Measurements from ENCODE around the gene OVAAL. TPM values are rescaled to one million over a fixed set of nuclear protein-coding genes. Genes with fewer than 3 reads are reported as not detected.

The OVAAL gene
- polyA plus RNA-seq, 3 donors from 2014 or later, result not detected

DNA sequence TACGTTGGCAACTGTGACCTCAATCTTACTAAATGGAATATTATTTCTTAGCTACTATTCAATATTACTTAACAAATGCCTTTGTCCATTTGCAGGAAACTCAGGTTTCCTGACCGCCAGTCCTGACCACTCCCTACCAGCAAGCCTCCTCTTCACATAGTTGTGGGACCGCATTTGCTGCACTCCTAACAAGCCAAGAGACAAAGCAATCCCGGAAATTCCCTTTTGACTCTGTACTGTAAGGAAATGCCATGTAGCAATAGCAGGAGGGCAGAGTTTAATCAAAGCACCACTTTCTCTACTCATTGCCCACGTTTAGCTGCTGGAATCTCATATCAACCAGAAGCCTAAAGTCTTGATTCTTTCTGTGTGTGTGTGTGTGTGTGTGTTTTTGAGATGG lies 28.3 kb upstream of the OVAAL start:
- Mint-ChIP-seq H3K36me3 (no peaks in the 10 kb centered on the region), H3K9me3 (no peaks in the 10 kb centered on the region), H3K27me3 (ENCODE audit: low read depth in 3 of 3) (peaks cover 3 to 9% (median 7%) of the 10 kb centered on the region in 3 donors), H3K4me3 (no peak overlapping the region), H3K4me1 (no peaks in the 10 kb centered on the region), H3K27ac (no peak overlapping the region)
- no peak for DNase-seq

DNA sequence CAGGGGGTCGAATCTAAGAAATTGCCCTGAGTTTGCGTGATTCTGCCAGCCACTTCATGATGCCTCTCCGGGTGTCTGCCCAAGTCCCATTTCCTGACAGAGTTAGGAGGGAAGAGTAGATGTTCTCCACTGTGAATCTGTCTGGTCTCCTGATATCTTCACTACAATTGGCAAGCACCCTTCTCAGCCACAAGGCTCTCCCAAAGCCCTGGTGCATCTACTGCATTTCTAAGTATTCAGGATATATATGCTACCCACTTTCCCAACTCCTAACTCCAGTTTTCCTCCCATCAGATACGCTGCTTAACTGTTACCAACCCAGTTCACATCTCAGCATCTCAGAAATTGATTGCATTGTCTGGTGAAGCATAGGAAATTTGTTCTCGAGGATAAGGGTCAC lies 25.9 kb upstream of the OVAAL start:
- H3K36me3 Mint-ChIP-seq, result no peaks in the 10 kb centered on the region
- H3K27me3 Mint-ChIP-seq (ENCODE audit: low read depth in 3 of 3), result peaks cover 3 to 8% (median 7%) of the 10 kb centered on the region in 3 donors
- H3K4me1 Mint-ChIP-seq, result no peaks in the 10 kb centered on the region
- no peaks in the 10 kb centered on the region for H3K9me3 Mint-ChIP-seq
- DNase-seq, result no peak
- H3K27ac Mint-ChIP-seq, result no peak overlapping the region
- H3K4me3 Mint-ChIP-seq, result no peak overlapping the region

DNA sequence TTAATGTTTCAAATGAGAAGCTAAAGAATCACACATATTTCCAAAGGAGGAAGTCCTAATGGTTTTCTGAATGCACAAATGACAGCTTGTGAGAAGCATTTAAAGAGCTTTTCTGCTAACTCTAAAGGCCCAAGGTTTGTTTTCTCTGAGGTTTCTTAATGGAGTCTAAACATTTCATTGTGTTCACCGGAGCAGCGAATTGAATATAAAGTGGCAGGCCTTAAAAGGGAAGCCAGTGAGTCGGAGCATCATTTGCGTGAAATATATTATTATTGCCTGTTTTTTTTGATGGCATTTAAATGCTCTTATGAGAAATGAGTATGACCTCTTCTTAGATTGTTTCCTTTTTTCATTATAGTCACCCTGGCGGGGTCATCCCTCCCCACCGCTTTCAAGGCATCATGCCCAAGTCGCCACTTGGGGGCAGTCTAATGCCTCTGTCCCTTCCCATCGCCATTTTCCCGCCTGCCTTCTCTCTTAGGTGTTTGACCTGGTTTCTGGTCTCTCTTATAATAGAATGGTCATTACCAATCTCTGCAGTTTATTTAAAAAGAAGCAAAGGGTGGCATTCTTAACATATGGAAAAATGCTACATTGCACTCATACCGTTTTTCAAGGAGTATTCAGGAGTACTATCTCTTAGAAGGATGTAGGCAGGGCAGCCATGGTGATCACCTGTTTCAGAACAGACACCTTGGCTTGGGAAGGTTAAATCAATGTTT lies 25.3 kb upstream of the OVAAL start:
- Mint-ChIP-seq H3K27ac (no peak overlapping the region), H3K9me3 (no peaks in the 10 kb centered on the region), H3K4me1 (no peaks in the 10 kb centered on the region), H3K4me3 (no peak overlapping the region), H3K27me3 (ENCODE audit: low read depth in 3 of 3) (peaks cover 3 to 8% (median 7%) of the 10 kb centered on the region in 3 donors), H3K36me3 (no peaks in the 10 kb centered on the region)
- DNase-seq, result peak; percentile 19 to 40 (median 22)

DNA sequence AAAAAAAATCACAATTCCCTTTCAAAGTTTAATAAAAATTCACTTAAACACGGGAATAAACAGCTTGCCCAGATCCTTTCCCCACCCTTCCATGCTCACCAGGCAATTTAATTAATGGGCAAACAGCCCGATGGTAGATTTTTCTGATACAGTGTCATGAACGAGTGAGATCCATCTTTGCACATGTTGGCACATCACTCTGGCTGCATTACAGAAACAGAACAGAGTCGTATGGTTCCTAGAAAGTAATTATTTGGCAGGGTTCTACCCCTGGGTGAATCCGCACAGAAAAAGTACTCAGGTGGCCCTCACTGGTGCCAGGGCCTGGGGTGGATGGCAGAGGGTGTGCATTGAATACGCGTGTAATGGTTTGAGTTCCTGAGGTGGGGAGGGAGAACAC lies 24.6 kb upstream of the OVAAL start:
- Mint-ChIP-seq H3K36me3 (no peaks in the 10 kb centered on the region), H3K9me3 (no peaks in the 10 kb centered on the region), H3K4me1 (no peaks in the 10 kb centered on the region), H3K4me3 (no peak overlapping the region), H3K27ac (no peak overlapping the region), H3K27me3 (ENCODE audit: low read depth in 3 of 3) (peaks cover 3 to 10% (median 7%) of the 10 kb centered on the region in 3 donors)
- DNase-seq, result no peak

DNA sequence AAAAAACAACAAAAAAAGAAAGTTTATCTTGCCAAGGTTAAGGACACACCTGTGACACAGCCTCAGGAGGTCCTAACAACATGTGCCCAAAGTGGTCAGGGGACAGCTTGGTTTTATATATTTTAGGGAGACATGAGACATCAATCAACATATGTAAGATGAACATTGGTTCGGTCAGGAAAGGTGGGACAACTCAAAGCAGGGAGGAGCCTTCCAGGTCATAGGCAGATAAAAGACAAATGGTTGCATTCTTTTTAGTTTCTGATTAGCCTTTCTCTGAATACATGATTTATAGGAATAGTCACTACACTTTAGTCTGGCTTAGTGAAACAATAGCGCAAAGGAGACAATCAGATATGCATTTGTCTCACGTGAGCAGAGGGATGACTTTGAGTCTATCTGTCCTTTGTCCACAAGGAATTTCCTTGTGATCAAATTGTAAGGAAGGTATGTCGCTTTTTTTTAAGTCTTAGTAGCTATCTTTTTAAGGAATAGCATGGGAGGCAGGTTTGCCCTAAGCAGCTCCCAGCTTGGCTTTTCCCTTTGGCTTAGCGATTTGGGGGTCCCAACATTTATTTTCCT lies 23.3 kb upstream of the OVAAL start:
- H3K27ac Mint-ChIP-seq, result no peak overlapping the region
- no peak for DNase-seq
- no peaks in the 10 kb centered on the region for H3K36me3 Mint-ChIP-seq
- H3K4me3 Mint-ChIP-seq, result no peak overlapping the region
- no peaks in the 10 kb centered on the region for H3K9me3 Mint-ChIP-seq
- peaks cover 3 to 10% (median 9%) of the 10 kb centered on the region in 3 donors for H3K27me3 Mint-ChIP-seq (ENCODE audit: low read depth in 3 of 3)
- no peaks in the 10 kb centered on the region for H3K4me1 Mint-ChIP-seq

DNA sequence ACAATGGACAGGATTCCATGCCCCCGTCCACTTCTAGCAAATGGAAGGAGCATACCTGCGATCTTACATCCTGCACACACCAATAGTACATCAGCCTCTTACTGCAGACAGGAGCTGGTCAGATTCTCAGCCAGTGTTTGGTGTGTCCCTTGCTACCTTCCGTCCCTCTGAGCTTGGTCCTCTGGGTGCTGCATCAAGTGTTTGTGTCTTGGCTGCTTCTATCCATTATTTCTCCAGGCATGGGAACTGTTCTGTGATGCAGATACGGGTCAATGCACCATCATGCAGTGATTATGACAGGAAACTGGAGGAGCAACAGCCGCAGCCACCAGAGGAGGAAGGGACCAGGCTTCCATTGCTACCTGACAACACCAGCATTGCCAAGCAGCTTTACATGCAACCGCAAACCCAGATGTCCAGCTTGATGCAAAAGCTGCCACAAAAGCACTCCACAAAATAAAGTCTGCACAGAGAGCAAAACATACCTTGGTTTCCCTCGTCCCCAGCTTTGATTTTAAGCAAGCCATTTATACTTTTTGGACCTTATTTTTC lies 21.9 kb upstream of the OVAAL start:
- no peaks in the 10 kb centered on the region for H3K4me1 Mint-ChIP-seq
- H3K9me3 Mint-ChIP-seq, result no peaks in the 10 kb centered on the region
- no peak overlapping the region for H3K4me3 Mint-ChIP-seq
- H3K27me3 Mint-ChIP-seq (ENCODE audit: low read depth in 3 of 3), result peaks cover 3 to 10% (median 9%) of the 10 kb centered on the region in 3 donors
- no peak for DNase-seq
- H3K27ac Mint-ChIP-seq, result no peak overlapping the region
- H3K36me3 Mint-ChIP-seq, result no peaks in the 10 kb centered on the region

DNA sequence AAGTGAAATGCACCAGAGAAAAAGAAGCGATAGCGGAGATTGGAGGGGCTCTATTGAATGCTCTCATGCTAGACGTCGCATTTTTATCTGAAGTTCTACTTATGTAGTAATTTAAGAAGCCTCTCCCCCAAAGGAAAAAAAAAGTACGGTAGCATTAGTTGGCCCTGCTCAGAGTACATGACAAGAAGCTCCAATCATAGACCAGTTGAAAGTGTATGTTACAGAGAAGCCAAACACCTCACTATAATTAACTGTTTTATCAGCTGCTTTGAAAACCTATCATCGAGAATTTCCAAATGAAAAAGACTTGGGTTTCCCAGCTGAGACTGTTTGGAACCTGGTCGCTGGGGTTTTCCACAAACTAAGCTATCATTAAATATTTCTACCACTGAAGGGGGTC lies 19.6 kb upstream of the OVAAL start:
- Mint-ChIP-seq H3K36me3 (no peaks in the 10 kb centered on the region), H3K27me3 (ENCODE audit: low read depth in 3 of 3) (peaks cover 2 to 9% (median 2%) of the 10 kb centered on the region in 3 donors), H3K27ac (no peak overlapping the region), H3K4me1 (no peaks in the 10 kb centered on the region), H3K9me3 (no peaks in the 10 kb centered on the region), H3K4me3 (no peak overlapping the region)
- DNase-seq, result no peak

DNA sequence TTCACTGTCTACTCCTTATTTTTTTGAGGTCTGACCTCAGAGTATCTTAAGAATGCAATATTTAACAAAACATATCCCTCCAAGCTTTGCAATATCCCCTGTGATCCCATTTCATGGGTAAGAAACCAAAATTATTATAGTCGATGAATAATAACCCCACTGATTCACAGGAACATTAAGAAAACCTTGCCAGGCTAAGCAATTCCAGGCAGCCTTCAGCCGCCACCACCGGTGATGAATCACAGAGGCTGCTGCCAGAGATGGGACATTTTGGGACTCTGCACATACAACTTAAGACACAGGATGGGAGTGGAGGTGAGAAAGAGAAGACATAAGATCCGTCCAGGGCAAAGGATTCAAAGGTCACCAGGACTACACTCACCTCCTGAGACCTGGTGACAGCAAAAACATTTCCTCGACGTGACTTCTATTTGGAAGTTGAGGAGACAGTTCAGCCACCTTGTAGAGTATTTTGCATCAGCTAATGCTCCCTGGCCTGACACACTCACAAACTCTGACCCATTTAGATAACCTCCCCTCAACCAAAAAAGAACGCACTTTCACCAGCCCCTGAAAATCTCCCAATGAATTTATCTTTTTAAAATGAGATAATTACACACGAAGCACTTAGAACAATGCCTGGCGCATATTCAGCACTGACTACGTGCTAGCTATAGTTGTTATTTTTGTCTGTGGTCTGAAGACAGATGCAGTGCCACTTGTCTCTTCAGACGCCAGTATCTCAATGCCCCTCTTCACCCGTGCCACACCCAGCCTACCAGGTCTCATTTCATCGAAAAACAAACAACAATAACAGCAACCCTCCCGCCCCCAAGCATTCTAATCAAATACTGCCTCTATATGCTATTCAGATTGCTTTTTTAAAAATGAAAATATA lies 17.8 kb upstream of the OVAAL start:
- Mint-ChIP-seq H3K4me1 (no peaks in the 10 kb centered on the region), H3K27me3 (ENCODE audit: low read depth in 3 of 3) (peaks cover 0 to 2% (median 2%) of the 10 kb centered on the region in 3 donors), H3K9me3 (no peaks in the 10 kb centered on the region), H3K4me3 (no peak overlapping the region), H3K27ac (no peak overlapping the region), H3K36me3 (no peaks in the 10 kb centered on the region)
- DNase-seq, result no peak

DNA sequence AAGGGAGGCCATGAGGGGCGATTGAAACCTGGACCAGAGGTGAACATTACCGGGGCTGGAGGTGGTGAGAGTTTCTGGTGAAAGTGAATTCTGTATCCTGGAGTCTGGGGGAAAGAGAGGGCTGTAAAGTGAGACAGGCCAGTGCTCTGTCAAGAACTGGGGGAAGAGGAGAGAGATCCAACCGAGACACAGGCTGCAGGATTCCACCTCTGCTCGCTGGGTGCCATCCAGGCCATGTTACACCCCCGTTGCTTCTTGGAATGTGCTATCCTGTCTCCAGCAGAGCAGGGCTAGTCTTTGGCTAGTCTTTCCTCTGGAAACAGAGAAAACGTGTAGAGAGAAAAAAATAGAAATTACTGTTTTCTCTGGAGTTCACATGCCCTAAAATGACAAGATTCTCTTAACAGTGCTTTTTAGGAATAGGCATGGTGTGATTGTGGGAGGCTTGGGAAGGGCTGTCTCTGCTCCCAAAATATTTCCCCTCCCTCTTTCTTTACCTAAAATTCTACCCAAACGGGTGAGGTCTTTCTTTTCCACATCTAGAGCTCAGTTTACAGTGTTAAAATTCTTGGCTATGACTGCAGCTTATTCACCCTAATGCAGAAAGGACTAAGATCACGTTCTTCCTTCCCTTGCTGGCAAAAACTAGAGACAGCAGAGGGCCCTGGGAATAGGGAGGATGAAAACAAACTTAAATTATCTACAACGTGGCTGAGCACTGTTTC lies 16.5 kb upstream of the OVAAL start:
- H3K4me3 Mint-ChIP-seq, result no peak overlapping the region
- no peaks in the 10 kb centered on the region for H3K36me3 Mint-ChIP-seq
- peaks cover 0 to 2% (median 2%) of the 10 kb centered on the region in 3 donors for H3K27me3 Mint-ChIP-seq (ENCODE audit: low read depth in 3 of 3)
- H3K9me3 Mint-ChIP-seq, result no peaks in the 10 kb centered on the region
- no peak overlapping the region for H3K27ac Mint-ChIP-seq
- no peaks in the 10 kb centered on the region for H3K4me1 Mint-ChIP-seq
- no peak for DNase-seq

DNA sequence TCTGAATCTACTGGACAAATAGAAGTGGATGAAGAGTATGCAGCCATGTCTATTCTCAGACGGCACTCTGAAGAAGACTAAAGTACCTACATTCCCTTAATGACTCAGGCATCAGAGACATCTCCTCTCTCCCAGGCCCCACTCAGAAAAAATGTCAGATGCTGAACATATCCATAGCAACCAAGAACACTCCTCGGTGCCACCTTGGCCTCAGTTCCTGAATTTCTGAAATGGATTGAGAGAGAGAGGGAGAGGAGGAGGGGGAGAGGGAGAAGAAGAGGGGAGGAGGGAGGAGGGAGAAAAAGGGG lies 16.0 kb upstream of the OVAAL start:
- no peak overlapping the region for H3K27ac Mint-ChIP-seq
- H3K36me3 Mint-ChIP-seq, result no peaks in the 10 kb centered on the region
- H3K9me3 Mint-ChIP-seq, result no peaks in the 10 kb centered on the region
- H3K4me1 Mint-ChIP-seq, result no peaks in the 10 kb centered on the region
- peaks cover 0 to 2% (median 2%) of the 10 kb centered on the region in 3 donors for H3K27me3 Mint-ChIP-seq (ENCODE audit: low read depth in 3 of 3)
- H3K4me3 Mint-ChIP-seq, result no peak overlapping the region
- DNase-seq, result no peak

DNA sequence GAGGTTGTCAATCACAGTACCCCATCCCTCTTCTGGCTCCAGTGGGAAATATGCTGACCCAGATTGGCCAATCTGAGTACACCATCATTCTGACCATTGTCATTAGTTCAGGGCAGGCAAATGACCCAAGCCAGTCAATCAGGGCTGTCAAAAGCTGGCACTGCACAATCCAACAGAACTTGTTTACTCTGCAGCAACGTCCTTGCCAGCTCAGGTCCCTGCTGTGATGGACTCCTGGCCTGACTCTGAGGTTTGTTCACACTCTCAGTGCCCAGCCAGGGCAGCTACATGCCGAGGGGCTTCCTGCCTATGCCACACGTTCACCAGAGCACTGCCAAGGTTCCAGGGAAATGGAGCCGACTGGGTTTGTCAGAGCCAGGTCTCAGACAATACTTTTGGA lies 14.7 kb upstream of the OVAAL start:
- Mint-ChIP-seq H3K27me3 (ENCODE audit: low read depth in 3 of 3) (peaks cover 0 to 2% (median 1%) of the 10 kb centered on the region in 3 donors), H3K4me1 (no peaks in the 10 kb centered on the region), H3K27ac (no peak overlapping the region), H3K4me3 (no peak overlapping the region), H3K9me3 (no peaks in the 10 kb centered on the region), H3K36me3 (no peaks in the 10 kb centered on the region)
- DNase-seq, result no peak

DNA sequence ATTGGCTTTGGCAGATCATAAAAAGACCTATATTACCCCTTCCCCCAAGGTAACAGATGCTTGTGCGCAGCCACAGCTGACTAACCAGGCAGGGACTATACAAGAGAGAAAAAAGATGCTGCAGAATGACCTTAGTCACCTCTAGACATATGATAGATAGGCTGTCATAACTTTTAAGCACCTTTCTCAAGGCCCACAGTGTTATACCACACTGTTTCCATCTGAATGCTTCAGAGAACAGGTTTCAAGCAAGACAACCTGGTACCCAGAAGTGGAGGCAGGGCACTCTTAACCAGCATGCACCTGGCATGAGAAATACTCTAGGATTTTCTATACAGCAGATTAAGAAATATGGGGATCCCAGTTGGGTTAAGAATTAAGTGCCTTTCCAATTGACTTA lies 12.8 kb upstream of the OVAAL start:
- Mint-ChIP-seq H3K27ac (no peak overlapping the region), H3K4me3 (no peak overlapping the region), H3K4me1 (no peaks in the 10 kb centered on the region), H3K9me3 (no peaks in the 10 kb centered on the region), H3K36me3 (no peaks in the 10 kb centered on the region), H3K27me3 (ENCODE audit: low read depth in 3 of 3) (no peaks in the 10 kb centered on the region)
- DNase-seq, result no peak

DNA sequence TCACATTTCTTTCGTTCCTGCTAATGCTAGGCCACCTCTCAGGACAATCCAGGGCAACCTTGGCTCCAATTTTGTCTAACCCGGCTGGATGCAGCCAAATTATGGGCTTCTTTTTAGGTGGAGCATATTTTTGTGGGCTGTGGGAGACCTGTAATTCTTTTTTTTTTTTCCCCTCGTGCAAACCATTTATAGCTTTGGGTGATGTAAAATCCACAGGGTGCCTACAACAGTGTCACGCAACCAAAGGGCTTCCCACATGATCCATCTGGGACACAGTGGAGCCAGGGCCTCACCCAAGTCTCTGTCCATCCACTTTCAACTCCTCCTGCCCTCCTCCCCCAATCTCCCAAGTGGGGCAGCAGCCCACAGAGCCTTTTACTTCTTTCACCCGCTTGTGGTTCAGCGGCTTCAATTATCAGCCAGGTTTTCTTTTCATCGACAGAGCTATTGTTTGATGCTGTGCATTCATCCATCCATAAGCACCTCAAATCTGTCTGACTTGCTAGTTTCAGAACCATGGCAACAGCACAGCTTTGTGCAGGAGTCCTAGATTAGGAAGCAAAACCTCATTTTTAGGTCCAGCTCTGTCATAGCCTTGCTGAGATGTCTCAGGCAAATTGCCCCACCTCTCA lies 10.0 kb upstream of the OVAAL start:
- no peak overlapping the region for H3K4me3 Mint-ChIP-seq
- no peaks in the 10 kb centered on the region for H3K36me3 Mint-ChIP-seq
- no peak for DNase-seq
- H3K4me1 Mint-ChIP-seq, result no peaks in the 10 kb centered on the region
- H3K27me3 Mint-ChIP-seq (ENCODE audit: low read depth in 3 of 3), result no peaks in the 10 kb centered on the region
- no peaks in the 10 kb centered on the region for H3K9me3 Mint-ChIP-seq
- H3K27ac Mint-ChIP-seq, result no peak overlapping the region

Data from immature natural killer cell (primary cell).